Fibroblast of mammary gland (primary cell): ENCODE results near the gene GRIK4.

Source experiments
- DNase-seq: peaks from one replicate; pipeline ENCODE4 v3.0.0-alpha.2; 2010; ENCODE audit warnings: low read depth
- H3K4me3 ChIP-seq: 2 replicates; pipeline ENCODE4 v1.5.1; 2011; ENCODE audit warnings: low read depth, mild to moderate bottlenecking, low read length, moderate library complexity; ENCODE audit not compliant: control insufficient read depth
- CTCF ChIP-seq: conservative IDR thresholded peaks from 2 replicates; pipeline ENCODE4 v1.5.1; 2011; ENCODE audit warnings: low read depth, low read length, inconsistent platforms; ENCODE audit not compliant: control insufficient read depth, insufficient read depth

The GRIK4 gene

GRCh38 chr11:120690406-120690805, 178.9 kb downstream of the GRIK4 start:
- no peak for TF ChIP-seq CTCF
- DNase-seq = no peak
- H3K4me3 ChIP-seq = no peak overlapping the region

- no peak overlapping the region for H3K4me3 ChIP-seq
- TF ChIP-seq CTCF = no peak
- DNase-seq = no peak
Observed at GRCh38 chr11:120694726-120695125, 183.2 kb downstream of the GRIK4 start.

GRCh38 chr11:120695426-120695825, 183.9 kb downstream of the GRIK4 start:
- DNase-seq = no peak
- H3K4me3 ChIP-seq = no peak overlapping the region
- no peak for TF ChIP-seq CTCF

GRCh38 chr11:120695939-120696338, 184.4 kb downstream of the GRIK4 start:
- no peak for TF ChIP-seq CTCF
- H3K4me3 ChIP-seq = no peak overlapping the region
- DNase-seq = no peak

- no peak for DNase-seq
- TF ChIP-seq CTCF = peak; percentile 3
- H3K4me3 ChIP-seq = no peak overlapping the region
Observed at GRCh38 chr11:120696597-120697218, 185.2 kb downstream of the GRIK4 start.

- DNase-seq = no peak
- TF ChIP-seq CTCF = no peak
- no peak overlapping the region for H3K4me3 ChIP-seq
Observed at GRCh38 chr11:120698918-120699317, 187.4 kb downstream of the GRIK4 start.

GRCh38 chr11:120702656-120703055, 191.1 kb downstream of the GRIK4 start:
- H3K4me3 ChIP-seq = no peak overlapping the region
- TF ChIP-seq CTCF = no peak
- no peak for DNase-seq
